Nephron (organoid): ENCODE data around the gene NKX1-2.

Experiments used
- H3K27ac Mint-ChIP-seq, 3 experiments: 2 replicates each; pipeline ENCODE4 v1.8.0; 2020; ENCODE audit warnings: mixed read lengths in 3 of 3, mild to moderate bottlenecking in 2 of 3, moderate library complexity in 1 of 3
- H3K27me3 Mint-ChIP-seq: 2 replicates; pipeline ENCODE4 v1.8.0; 2021; ENCODE audit warnings: low read depth, mild to moderate bottlenecking, moderate library complexity, mixed read lengths
- H3K36me3 Mint-ChIP-seq: 2 replicates; pipeline ENCODE4 v1.8.0; 2020; ENCODE audit warnings: low read depth, mixed read lengths
- H3K4me1 Mint-ChIP-seq: 2 replicates; pipeline ENCODE4 v1.8.0; 2020; ENCODE audit warnings: mixed read lengths
- H3K4me3 Mint-ChIP-seq, 3 experiments: 2 replicates each; pipeline ENCODE4 v1.8.0; 2020; ENCODE audit warnings: mild to moderate bottlenecking in 3 of 3, mixed read lengths in 3 of 3, moderate library complexity in 2 of 3
- H3K9me3 Mint-ChIP-seq: 2 replicates; pipeline ENCODE4 v1.8.0; 2020; ENCODE audit warnings: mixed read lengths
- TF ChIP-seq, protein P1 (sequence below), 3 experiments: fragments of 200-600 bp; sonication (generic); IDR thresholded peaks; one replicate each; pipeline ENCODE4 v1.5.0; 2021; ENCODE audit warnings: antibody characterized with exemption in 3 of 3; ENCODE audit not compliant: unreplicated experiment in 3 of 3

NKX1-2 gene

GRCh38 chr10:124481717-124482116 lies 31.9 kb upstream of the NKX1-2 start:
- TF ChIP-seq, protein P1, sequence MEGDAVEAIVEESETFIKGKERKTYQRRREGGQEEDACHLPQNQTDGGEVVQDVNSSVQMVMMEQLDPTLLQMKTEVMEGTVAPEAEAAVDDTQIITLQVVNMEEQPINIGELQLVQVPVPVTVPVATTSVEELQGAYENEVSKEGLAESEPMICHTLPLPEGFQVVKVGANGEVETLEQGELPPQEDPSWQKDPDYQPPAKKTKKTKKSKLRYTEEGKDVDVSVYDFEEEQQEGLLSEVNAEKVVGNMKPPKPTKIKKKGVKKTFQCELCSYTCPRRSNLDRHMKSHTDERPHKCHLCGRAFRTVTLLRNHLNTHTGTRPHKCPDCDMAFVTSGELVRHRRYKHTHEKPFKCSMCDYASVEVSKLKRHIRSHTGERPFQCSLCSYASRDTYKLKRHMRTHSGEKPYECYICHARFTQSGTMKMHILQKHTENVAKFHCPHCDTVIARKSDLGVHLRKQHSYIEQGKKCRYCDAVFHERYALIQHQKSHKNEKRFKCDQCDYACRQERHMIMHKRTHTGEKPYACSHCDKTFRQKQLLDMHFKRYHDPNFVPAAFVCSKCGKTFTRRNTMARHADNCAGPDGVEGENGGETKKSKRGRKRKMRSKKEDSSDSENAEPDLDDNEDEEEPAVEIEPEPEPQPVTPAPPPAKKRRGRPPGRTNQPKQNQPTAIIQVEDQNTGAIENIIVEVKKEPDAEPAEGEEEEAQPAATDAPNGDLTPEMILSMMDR (IDR thresholded peaks at IDR 0.05; ENCODE audit: unreplicated experiment in 3 of 3), result no peak

DNA sequence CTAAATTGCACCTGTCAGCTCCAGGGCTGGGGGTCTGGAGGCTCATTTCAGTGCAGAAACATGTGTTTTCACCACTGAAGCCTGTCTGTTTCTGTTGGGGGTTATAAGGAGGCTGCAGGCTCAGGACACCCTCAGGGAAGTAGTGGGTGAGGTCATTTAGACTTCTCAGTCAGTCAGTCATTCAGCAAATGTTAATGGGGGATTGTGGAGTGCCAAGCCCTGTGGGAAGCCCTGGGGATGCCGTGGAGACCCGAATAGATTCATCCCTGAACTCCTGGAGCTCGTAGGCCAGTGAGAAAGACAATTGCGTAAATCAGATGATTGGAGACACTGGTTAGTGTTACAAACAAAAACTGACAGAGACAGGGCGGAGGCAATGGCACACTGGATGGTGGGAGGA lies 31.0 kb upstream of the NKX1-2 start:
- H3K4me1 Mint-ChIP-seq, result peaks cover 5% of the 10 kb centered on the region
- no peak overlapping the region for H3K27ac Mint-ChIP-seq
- H3K9me3 Mint-ChIP-seq, result no peaks in the 10 kb centered on the region

More at GRCh38 chr10:124481717-124482116, 31.9 kb upstream of the NKX1-2 start:
- Mint-ChIP-seq H3K27me3 (no peaks in the 10 kb centered on the region), H3K36me3 (peaks cover 9% of the 10 kb centered on the region), H3K27ac (no peak overlapping the region), H3K4me3 (no peak overlapping the region), H3K9me3 (no peaks in the 10 kb centered on the region), H3K4me1 (peaks cover 5% of the 10 kb centered on the region)

DNA sequence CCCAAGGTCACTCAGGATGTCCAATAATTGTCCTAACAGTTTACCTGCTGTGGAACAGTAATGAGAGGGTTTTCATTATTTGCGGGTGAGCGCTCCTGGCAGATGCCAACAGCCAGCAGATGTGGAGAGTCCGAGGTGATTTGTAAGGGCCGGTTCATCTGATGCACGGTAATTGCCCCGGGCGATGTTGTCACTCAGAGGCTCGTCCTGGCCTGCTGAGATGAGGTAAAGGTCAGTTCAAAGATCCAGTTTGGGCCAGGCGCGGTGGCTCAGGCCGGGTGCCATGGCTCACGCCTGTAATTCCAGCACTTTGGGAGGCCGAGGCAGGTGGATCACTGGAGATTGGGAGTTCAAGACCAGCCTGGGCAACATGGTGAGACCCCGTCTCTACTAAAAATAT lies 28.7 kb upstream of the NKX1-2 start:
- Mint-ChIP-seq H3K4me3 (no peak overlapping the region), H3K27me3 (no peaks in the 10 kb centered on the region), H3K27ac (no peak overlapping the region), H3K4me1 (peaks cover 5% of the 10 kb centered on the region), H3K9me3 (no peaks in the 10 kb centered on the region), H3K36me3 (no peaks in the 10 kb centered on the region)
- TF ChIP-seq, protein P1 (IDR thresholded peaks at IDR 0.05; ENCODE audit: unreplicated experiment in 3 of 3), result no peak

More for the DNA sequence above, 31.0 kb upstream of the NKX1-2 start:
- Mint-ChIP-seq H3K27me3 (no peaks in the 10 kb centered on the region), H3K4me3 (no peak overlapping the region), H3K36me3 (peaks cover 6% of the 10 kb centered on the region)
- TF ChIP-seq, protein P1 (IDR thresholded peaks at IDR 0.05; ENCODE audit: unreplicated experiment in 3 of 3), result no peak

GRCh38 chr10:124477614-124478363 lies 28.0 kb upstream of the NKX1-2 start:
- H3K4me3 Mint-ChIP-seq, result no peak overlapping the region
- H3K27me3 Mint-ChIP-seq, result no peaks in the 10 kb centered on the region
- H3K27ac Mint-ChIP-seq, result no peak overlapping the region
- no peaks in the 10 kb centered on the region for H3K36me3 Mint-ChIP-seq
- H3K4me1 Mint-ChIP-seq, result peaks cover 5% of the 10 kb centered on the region
- TF ChIP-seq, protein P1 (IDR thresholded peaks at IDR 0.05; ENCODE audit: unreplicated experiment in 3 of 3), result no peak
- H3K9me3 Mint-ChIP-seq, result no peaks in the 10 kb centered on the region

DNA sequence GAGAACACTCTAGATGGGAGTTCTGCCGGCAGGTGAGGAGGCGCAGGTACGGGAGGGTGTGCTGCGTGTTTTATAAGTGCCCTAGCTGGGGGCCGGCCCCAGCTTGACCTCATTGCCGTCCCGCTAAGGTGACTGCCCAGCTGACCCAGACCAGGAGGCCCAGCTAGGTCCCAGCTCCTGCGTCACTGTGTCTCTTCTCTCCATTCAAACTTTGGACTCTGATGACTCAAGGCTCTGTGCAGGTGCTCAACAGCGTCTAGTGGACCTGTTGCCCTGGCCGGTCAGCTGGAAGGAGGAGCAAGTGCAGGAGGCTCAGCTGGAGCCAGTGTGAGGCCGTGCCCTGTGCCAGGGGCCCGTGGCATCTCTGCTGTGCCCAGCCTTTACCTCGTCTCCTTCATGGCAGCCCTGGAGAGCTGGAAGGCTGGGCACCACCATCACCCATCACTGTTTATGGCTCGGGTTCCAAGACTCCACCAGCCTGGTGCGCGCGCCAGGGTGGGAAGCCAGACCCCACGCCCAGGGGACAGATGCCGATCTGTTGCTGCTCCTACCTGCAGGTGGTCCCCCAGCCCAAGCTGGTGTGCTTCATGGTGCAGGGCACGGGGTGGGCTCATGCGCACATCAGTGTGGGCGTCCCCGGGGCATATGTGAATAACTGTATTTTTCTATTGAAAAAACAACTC lies 26.3 kb upstream of the NKX1-2 start:
- Mint-ChIP-seq H3K4me1 (no peaks in the 10 kb centered on the region), H3K4me3 (no peak overlapping the region), H3K36me3 (no peaks in the 10 kb centered on the region), H3K27me3 (no peaks in the 10 kb centered on the region), H3K9me3 (no peaks in the 10 kb centered on the region), H3K27ac (no peak overlapping the region)
- TF ChIP-seq, protein P1 (IDR thresholded peaks at IDR 0.05; ENCODE audit: unreplicated experiment in 3 of 3), result no peak
